HEK293 (cell line): ENCODE data around the gene RETN.

Experiments
- ATF2 ChIP-seq: fragments of 450-650 bp; formaldehyde crosslinking; IDR thresholded peaks from 2 replicates; pipeline ENCODE4 v1.5.1; 2016; ENCODE audit warnings: missing biosample characterization, missing genetic modification characterization, low read depth
- PRDM1 ChIP-seq: fragments of 450-650 bp; formaldehyde crosslinking; IDR thresholded peaks from 2 replicates; pipeline ENCODE4; 2016; ENCODE audit warnings: missing biosample characterization, missing genetic modification characterization
- ZNF114 ChIP-seq: fragments of 450-650 bp; formaldehyde crosslinking; IDR thresholded peaks from 2 replicates; pipeline ENCODE4 v1.5.0; 2017; ENCODE audit warnings: missing biosample characterization, missing genetic modification characterization
- ZNF138 ChIP-seq: fragments of 450-650 bp; formaldehyde crosslinking; IDR thresholded peaks from 2 replicates; pipeline ENCODE4 v1.5.1; 2016; ENCODE audit warnings: missing biosample characterization, missing genetic modification characterization, borderline replicate concordance
- ZNF175 ChIP-seq: fragments of 450-650 bp; formaldehyde crosslinking; IDR thresholded peaks from 2 replicates; pipeline ENCODE4 v1.5.1; 2016; ENCODE audit warnings: missing biosample characterization, missing genetic modification characterization
- ZNF311 ChIP-seq: fragments of 450-650 bp; formaldehyde crosslinking; IDR thresholded peaks from 2 replicates; pipeline ENCODE4 v1.5.1; 2017; ENCODE audit warnings: missing biosample characterization, missing genetic modification characterization, borderline replicate concordance
- ZNF324 ChIP-seq: fragments of 450-650 bp; formaldehyde crosslinking; IDR thresholded peaks from 2 replicates; pipeline ENCODE4 v1.5.1; 2016; ENCODE audit warnings: missing biosample characterization, missing genetic modification characterization
- ZNF544 ChIP-seq: fragments of 450-650 bp; formaldehyde crosslinking; IDR thresholded peaks from 2 replicates; pipeline ENCODE4 v1.5.0; 2017; ENCODE audit warnings: missing biosample characterization, missing genetic modification characterization
- ZNF654 ChIP-seq: fragments of 450-650 bp; formaldehyde crosslinking; IDR thresholded peaks from 2 replicates; pipeline ENCODE4 v1.5.1; 2016; ENCODE audit warnings: low read depth, missing biosample characterization, missing genetic modification characterization
- TF ChIP-seq, protein P1 (sequence below): fragments of 450-650 bp; formaldehyde crosslinking; conservative IDR thresholded peaks from 2 replicates; pipeline ENCODE4 v1.5.1; 2016; ENCODE audit warnings: low read depth, missing biosample characterization, missing genetic modification characterization
- TF ChIP-seq, protein P2 (sequence below): fragments of 450-650 bp; formaldehyde crosslinking; IDR thresholded peaks from 2 replicates; pipeline ENCODE4 v1.5.1; 2016; ENCODE audit warnings: missing biosample characterization, missing genetic modification characterization
- TF ChIP-seq, protein P3 (sequence below): fragments of 450-650 bp; formaldehyde crosslinking; IDR thresholded peaks from 2 replicates; pipeline ENCODE4 v1.5.1; 2016; ENCODE audit warnings: missing biosample characterization, missing genetic modification characterization

DNA sequence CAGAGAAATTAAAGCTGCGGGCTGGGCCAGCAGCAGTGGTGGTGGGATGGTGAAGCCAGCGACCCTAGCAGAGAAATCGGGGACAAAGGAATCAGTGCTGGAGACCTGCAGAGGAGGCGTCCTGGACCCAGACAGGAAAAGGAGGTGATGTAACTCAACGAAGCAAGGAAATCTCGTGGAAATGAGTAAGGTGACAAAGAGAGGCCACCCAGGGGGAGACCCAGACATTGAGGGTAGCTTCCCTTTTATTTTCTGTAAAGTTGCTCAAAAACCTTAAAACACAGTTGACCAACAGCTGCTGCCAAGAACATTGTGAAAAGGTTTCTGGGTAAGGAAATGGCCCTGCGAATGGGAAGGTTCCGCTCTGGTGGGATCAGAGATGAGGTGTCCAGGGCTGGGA, 13.3 kb upstream of the RETN start:
- TF ChIP-seq ZNF324 (tag by site-specific recombination): no peak
- TF ChIP-seq ATF2 (tag by site-specific recombination): no peak
- no peak for TF ChIP-seq ZNF654 (tag by site-specific recombination)
- TF ChIP-seq ZNF175 (tag by site-specific recombination): no peak
- TF ChIP-seq, protein P1, sequence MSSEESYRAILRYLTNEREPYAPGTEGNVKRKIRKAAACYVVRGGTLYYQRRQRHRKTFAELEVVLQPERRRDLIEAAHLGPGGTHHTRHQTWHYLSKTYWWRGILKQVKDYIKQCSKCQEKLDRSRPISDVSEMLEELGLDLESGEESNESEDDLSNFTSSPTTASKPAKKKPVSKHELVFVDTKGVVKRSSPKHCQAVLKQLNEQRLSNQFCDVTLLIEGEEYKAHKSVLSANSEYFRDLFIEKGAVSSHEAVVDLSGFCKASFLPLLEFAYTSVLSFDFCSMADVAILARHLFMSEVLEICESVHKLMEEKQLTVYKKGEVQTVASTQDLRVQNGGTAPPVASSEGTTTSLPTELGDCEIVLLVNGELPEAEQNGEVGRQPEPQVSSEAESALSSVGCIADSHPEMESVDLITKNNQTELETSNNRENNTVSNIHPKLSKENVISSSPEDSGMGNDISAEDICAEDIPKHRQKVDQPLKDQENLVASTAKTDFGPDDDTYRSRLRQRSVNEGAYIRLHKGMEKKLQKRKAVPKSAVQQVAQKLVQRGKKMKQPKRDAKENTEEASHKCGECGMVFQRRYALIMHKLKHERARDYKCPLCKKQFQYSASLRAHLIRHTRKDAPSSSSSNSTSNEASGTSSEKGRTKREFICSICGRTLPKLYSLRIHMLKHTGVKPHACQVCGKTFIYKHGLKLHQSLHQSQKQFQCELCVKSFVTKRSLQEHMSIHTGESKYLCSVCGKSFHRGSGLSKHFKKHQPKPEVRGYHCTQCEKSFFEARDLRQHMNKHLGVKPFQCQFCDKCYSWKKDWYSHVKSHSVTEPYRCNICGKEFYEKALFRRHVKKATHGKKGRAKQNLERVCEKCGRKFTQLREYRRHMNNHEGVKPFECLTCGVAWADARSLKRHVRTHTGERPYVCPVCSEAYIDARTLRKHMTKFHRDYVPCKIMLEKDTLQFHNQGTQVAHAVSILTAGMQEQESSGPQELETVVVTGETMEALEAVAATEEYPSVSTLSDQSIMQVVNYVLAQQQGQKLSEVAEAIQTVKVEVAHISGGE (tag by site-specific recombination): no peak
- TF ChIP-seq, protein P2, sequence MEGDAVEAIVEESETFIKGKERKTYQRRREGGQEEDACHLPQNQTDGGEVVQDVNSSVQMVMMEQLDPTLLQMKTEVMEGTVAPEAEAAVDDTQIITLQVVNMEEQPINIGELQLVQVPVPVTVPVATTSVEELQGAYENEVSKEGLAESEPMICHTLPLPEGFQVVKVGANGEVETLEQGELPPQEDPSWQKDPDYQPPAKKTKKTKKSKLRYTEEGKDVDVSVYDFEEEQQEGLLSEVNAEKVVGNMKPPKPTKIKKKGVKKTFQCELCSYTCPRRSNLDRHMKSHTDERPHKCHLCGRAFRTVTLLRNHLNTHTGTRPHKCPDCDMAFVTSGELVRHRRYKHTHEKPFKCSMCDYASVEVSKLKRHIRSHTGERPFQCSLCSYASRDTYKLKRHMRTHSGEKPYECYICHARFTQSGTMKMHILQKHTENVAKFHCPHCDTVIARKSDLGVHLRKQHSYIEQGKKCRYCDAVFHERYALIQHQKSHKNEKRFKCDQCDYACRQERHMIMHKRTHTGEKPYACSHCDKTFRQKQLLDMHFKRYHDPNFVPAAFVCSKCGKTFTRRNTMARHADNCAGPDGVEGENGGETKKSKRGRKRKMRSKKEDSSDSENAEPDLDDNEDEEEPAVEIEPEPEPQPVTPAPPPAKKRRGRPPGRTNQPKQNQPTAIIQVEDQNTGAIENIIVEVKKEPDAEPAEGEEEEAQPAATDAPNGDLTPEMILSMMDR: no peak
- no peak for TF ChIP-seq ZNF138 (tag by site-specific recombination)
- TF ChIP-seq PRDM1 (tag by site-specific recombination): no peak
- TF ChIP-seq ZNF311: no peak
- no peak for TF ChIP-seq ZNF114
- TF ChIP-seq ZNF544 (tag by site-specific recombination): no peak
- TF ChIP-seq, protein P3, sequence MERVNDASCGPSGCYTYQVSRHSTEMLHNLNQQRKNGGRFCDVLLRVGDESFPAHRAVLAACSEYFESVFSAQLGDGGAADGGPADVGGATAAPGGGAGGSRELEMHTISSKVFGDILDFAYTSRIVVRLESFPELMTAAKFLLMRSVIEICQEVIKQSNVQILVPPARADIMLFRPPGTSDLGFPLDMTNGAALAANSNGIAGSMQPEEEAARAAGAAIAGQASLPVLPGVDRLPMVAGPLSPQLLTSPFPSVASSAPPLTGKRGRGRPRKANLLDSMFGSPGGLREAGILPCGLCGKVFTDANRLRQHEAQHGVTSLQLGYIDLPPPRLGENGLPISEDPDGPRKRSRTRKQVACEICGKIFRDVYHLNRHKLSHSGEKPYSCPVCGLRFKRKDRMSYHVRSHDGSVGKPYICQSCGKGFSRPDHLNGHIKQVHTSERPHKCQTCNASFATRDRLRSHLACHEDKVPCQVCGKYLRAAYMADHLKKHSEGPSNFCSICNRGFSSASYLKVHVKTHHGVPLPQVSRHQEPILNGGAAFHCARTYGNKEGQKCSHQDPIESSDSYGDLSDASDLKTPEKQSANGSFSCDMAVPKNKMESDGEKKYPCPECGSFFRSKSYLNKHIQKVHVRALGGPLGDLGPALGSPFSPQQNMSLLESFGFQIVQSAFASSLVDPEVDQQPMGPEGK: no peak
